GM13977 (cell line): ENCODE measurements around the gene LRRC17.

Experiments used
- DNase-seq: peaks from one replicate; pipeline ENCODE4 v3.0.0; 2012; ENCODE audit warnings: low spot score
- in situ Hi-C: fragments of 300-500 bp; cut with MboI; formaldehyde crosslinking; loops from one replicate; pipeline ENCODE4 v1.12.0; 2022; ENCODE audit warnings: low sequenced_read_pairs, low pct_unique_long_range_greater_than_20kb, mixed read lengths, inconsistent platforms; ENCODE audit not compliant: unreplicated experiment
- TF ChIP-seq, protein P1 (sequence below): IDR thresholded peaks from 2 replicates; pipeline ENCODE4 v1.5.1; 2012; ENCODE audit warnings: mild to moderate bottlenecking, control low read depth; ENCODE audit not compliant: insufficient read depth; ENCODE audit errors: extremely low read depth, missing control alignments

The LRRC17 gene

DNA sequence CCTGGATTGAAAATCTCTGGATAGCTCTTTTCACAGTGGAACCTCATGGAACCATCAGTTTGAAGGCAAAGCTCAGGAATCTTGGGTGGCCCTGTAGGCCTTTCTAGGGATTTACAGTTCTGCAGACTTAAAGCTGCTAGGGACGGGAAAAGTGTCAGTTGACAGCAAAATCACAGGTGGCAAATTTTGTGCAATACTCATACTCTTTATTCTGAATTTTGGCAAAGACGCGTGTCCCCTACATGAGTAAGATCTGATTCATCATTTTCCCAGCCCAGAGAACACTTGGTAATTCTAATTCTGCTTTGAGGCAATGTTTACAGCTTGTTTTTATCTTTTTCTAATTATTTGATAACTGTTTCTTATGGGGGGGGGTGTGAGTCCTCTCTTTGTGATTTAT lies 3.6 kb downstream of the LRRC17 start:
- in situ Hi-C loops, result no loop called here
- TF ChIP-seq, protein P1, sequence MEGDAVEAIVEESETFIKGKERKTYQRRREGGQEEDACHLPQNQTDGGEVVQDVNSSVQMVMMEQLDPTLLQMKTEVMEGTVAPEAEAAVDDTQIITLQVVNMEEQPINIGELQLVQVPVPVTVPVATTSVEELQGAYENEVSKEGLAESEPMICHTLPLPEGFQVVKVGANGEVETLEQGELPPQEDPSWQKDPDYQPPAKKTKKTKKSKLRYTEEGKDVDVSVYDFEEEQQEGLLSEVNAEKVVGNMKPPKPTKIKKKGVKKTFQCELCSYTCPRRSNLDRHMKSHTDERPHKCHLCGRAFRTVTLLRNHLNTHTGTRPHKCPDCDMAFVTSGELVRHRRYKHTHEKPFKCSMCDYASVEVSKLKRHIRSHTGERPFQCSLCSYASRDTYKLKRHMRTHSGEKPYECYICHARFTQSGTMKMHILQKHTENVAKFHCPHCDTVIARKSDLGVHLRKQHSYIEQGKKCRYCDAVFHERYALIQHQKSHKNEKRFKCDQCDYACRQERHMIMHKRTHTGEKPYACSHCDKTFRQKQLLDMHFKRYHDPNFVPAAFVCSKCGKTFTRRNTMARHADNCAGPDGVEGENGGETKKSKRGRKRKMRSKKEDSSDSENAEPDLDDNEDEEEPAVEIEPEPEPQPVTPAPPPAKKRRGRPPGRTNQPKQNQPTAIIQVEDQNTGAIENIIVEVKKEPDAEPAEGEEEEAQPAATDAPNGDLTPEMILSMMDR, result no peak
- DNase-seq, result no peak

DNA sequence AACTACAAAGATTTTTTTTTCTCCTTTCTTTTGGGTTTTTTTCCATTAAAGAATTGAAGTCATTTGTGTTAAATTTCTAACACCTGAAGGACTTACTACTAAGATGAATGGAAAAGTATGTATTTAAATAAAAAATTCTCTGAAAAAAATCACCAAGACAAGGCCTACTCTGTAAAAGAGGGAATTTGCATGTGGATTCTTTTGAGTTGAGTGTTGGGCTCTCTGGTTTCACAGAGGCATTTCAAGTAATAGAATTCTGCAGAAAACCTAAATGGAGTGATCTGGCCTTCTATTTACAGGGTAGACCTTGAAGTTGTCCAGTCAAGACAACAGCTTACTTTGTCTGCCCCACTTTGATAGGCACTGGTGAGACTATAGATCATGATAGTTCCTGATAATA lies 4.1 kb downstream of the LRRC17 start:
- TF ChIP-seq, protein P1, result no peak
- in situ Hi-C loops, result no loop called here
- DNase-seq, result no peak

DNA sequence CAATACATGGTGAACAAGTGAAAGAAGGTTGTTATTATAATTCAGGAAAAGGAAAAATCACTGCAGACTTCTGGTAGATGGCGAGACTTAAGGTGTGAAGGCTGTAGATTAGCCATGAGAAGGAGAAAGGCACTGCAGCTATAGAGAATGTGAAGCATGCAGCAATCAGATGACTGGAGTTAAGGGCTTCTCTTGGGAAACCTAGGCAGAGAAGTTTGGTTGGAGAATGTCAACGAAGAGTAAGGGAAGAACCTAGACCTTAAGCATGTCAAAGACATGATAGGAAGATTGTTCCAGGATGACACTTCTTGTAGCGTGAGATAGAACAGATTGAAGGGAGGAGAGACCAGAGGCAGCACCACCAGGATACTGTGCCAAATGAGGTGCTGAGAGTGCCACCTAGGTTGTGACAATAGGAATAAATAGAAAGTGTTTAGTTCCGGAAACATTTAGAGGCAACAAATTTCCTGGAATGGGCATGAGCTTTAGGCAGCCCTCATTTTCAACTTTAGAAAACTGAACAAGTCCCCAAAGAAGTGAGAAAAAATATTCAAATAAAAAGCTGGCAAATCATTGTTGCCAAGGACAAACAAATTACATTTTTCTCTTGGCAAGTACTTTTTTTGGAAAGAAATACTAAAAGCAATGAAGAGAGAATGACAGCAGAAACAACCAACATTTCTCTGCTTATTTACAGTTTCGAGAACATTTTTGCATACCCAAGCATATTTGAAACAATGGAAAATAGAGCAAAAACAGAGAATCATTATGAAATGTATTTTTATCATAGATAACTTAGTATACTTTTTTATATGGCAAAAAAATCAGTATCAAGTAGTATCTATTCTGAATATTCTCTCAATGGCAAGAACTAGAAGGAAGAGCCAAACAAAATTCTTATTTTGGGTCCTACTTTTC lies 4.9 kb downstream of the LRRC17 start:
- in situ Hi-C loops, result no loop called here
- TF ChIP-seq, protein P1, result no peak

DNA sequence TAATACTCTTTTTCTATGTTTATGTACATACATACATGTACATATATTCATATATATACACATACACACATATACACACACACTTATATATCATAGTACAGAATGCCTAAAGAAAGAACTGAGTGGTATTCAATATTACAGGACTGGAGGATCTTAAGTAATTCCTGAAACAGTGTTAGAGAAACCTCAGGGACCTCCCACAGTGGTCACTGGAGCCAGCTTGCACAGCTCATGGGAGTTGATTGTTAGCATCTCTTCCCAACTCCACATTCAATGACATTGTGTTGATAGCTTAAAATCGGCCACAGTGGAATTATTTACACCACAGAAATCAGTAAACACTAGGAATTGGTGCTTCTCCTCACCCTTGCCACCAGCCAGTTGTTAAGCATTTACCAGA lies 6.0 kb downstream of the LRRC17 start:
- TF ChIP-seq, protein P1, result no peak
- in situ Hi-C loops, result no loop called here

More for the DNA sequence above, 4.9 kb downstream of the LRRC17 start:
- DNase-seq, result no peak

DNA sequence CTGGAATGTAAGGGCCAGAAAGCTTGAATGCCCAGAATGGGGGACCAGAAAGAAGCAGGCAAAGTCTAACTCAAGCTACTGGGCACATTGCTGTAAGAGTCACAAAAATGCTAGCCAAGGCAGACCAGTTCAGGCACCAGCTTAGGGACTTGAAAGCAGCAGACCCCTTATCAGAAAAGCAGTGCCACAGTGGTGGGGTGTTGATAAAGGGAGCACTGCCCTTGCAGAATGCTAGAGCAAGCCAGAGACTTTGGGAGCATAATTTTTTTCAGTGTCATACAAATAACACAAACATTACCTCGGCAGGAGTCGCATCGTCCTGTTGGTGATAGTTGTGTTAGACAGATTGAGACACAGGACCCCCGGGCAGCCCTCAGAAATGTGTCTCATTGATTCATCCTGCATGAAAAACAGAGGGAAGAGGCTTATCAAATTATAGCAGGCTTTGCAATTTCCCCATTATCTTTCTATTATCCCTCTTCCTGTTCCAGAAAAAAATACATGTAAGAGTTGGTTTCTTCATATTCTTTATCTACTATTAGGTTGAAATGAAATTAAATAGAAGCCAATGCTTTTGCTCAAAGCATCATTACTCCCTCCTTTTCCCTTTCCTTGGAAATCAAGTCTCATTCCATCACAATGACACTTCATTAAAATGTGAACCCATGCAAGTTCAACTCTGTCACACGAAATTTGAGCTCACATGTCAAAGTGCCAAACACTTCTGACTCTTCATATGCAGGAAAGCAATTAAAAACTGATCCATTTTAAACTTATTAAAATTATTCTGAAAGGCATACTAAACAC lies 13.4 kb downstream of the LRRC17 start:
- in situ Hi-C loops, result no loop called here
- no peak for DNase-seq
- TF ChIP-seq, protein P1, result no peak

More for the DNA sequence above, 6.0 kb downstream of the LRRC17 start:
- DNase-seq, result no peak

DNA sequence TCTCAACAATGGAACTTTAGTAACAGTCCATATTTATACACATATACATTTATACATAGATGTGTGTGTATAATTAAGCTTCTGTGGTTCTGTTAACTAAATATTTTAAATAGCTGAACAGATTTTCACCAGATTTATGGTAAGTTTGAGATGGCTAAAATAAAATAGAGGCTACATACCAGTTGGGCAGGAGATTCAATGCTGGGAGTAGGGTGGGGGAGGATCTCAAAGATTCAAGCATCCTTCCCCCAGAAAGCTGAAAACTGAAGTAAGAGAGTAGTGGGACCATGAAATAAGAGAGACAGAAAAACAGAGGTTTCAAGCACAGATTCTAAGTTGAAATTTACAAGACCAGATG lies 14.0 kb downstream of the LRRC17 start:
- no peak for DNase-seq
- in situ Hi-C loops, result no loop called here
- TF ChIP-seq, protein P1, result no peak
